Right hindlimb (tissue), 1 donor: Measurements from ENCODE around the gene C1R.
A peak's percentile ranks its signal among the peaks of the same experiment; 100 is the strongest.

Experiments
- DNase-seq: peaks from one replicate; pipeline ENCODE4 v3.0.0-alpha.2; 2018

Gene C1R

DNA sequence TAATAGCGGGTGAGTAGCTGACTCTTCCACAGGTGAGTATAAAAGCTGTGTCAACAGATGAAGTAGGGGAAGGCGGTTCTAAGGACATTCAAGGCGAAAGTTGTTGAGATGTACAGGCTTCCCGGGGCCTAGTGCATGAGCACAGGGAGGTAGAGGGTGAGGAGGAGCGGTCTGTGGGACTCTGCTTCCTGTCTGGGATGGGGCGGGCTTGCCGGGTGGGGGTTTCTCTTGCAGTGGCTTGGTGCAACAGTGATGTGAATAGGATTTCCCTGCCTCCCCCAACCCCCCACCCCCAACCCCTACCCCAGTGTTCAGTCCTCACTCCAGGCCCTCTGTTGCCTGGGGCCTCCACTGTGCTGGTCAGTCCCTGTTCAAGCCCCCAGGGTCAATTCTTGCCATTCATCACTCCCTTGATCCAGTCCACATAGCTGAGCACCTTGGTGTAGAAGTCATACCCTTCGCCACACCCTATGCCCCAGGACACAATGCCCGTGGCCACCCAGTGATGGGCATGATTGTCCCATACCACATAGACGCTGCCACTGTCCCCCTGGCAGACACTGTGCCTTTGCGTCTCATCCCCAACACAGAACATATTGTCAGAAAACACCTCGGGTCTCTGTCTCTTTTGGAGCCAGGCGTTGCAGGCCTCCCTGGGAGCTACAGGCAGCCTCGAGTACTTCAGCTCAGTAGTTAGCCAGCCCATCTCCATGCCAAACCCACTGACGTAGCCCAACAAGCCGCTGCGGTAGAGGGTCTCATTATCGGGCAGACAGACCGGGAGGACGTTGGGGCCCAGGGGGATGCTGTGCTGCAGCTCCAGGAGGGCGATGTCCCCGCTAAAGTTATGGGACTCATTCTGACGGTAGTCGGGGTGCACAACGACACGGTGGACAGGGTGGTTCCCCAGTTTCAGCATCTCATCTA, 4.0 kb upstream of the C1R start:
- no peak for DNase-seq

DNA sequence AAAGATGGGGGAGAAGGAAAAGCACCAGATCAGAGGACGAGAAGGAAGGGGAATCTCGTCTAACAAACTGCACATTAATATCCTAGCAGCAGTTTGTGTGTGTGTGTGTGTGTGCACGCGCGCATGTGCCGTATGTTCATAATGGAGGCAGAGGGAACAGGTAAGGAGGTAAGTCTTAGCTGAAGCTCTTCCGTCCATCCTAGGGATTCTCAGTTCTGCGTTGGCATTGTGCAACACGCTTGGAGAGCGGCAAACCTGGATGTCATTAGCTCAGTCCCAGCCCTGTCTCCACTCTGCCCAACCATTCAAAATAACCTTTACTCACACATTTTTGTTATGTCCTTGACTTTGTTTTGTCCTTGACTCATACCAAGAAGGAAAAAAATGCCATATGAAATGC, 1.6 kb upstream of the C1R start:
- DNase-seq: no peak

DNA sequence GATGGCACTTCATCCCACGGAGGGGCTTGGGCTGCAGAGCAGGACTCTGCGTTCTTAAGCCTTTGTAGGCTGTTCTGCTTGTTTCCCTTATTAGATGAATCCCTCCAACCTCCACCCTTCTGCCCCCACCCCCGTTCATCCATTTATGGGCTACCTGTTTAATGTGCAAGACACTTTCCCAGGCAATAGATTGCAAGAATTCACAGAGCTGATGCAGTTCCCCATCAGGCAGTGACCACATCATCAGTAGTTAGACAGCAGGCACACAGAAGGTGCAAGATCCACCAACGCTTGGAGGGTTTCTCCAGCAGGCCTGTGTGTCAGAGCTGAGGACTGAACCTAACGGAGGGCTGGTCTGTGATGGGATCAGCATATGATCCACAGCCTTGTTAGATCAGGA, 1.2 kb upstream of the C1R start:
- no peak for DNase-seq

DNA sequence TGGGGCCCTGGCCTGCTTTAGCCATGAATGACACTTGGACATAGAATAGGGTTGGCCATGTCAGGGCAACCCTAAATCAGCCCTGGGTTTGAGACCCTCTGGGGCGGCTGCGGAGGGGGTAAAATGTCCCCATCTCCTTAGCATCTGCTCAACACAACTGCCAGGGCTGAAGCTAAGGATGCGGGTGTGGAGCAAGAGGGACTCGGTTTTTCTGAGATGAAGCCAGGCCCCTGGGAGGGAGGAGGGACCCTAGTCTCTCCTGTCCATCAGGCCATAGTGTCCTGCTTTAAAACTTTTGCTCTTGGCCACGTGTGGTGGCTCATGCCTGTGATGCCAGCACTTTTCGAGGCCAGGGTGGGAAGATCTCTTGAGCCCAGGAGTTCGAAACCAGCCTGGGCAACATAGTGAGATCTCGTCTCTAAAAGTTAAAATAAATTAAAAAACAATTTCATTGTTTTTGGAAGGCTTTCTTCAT, 778 bp upstream of the C1R start:
- no peak for DNase-seq

DNA sequence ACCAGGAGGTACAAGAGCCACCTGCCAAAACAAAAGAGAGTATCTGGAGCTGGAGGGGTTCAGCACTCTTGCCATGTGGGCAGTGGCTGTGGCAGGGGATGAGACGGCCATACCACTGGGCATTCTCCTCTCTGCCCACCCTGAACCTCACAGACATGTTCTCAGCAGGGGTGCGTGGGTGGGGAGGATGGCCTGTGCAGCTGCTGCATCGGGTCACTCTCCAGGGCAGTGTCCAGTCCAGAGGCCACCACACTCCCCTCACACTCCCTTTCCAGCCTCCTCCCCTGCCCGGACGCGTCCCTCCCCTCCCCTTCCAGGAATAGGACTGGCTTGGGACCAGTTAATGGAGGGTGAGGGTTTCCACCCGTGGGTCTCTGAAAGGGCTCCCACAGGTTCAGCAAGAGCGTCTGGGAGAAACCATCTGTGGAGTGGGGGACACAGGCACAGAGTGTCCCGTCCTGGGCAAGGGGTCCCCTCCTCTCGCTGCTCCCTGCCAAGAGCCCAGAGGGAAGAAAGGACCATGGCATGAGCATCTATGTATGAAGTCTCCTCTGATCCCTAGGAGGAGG, 501 bp downstream of the C1R start:
- peak; percentile 63 for DNase-seq

DNA sequence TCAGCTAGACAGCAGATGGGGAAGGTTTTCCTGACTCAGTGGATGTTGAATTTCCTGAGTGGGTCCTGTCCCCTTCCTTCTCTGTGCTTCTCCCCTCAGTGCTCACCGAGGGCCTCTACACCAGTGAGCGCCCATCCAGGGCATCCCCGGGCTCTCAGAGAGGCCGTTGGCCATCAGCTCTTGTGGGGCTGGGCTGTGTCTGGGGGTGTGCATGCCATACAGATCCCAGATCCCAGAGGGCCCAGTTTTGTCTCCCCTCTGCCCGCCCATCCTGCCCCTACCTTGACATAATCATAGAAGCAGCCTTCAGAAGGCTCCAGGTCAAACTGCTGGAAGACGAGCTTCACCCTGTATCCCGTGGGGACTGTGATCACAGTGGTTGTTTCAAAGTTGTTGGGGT, 1.1 kb downstream of the C1R start:
- DNase-seq: no peak

DNA sequence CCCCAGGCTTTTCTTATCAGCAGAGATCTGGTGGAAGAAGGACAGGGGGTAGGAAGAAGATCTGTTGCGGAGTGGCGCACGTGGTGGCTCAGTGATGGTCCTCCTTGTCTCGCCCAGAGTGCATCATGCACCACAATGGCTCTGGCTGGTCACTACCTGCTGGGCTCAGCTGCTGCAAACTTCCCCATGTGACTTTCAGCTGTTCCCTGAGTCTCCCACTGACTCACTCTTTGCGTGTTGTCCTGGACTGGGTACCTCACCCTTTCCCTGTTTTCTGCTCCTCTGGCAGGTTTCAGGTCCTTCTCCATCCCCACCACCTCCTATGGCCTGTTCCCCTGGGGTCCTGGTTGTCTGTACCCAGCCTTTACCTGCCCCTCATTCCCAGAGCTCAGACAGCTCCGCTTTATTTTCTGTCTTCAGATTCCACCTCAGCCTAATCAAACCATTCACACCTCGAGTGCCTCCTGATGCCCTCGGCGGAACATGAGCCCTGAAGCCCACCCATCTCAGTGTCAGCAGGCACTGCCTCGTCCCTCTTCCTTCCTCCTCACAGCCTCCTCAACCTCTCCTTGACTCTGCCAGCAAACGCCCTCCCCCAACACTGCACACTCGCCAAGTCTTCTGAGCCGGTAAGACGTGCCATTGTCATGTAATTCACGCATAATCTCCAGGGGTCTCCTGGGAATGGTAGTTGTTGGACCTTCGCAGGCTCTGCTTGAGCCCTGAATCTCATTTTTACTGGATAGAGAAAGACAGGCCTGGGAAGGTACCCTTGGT, 1.8 kb downstream of the C1R start:
- no peak for DNase-seq

DNA sequence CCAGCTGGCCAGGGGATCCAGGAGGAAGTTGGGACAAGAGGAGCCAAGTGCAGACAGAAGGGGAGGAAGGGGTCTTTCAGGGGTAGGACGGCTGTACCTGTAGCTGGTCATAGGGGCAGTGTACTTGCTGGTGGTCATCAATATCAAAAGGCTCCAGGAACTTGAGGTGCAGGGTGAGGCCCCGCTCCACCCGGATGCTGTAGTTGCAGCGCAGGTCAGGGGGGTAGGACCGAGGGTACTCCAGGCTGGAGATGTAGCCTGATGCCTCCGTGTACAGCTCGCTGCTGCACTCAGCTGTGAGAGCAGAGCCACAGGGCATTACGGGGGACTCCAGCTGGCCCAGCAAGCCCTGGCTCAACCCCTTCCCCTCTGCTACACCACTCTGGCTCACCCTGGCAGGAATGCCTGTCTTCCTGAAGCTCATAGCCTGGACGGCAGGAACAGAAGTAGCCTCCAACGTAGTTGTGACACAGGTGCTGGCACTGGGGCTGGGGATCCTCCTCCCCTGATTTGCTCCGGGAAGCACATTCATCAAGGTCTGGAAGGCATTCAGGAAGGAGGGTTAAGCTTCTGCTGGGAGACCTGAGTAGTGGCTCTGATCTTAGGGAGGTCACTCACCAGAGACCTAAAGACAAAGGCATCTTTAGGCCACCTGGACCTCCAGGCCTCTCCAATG, 2.9 kb downstream of the C1R start:
- DNase-seq: no peak

DNA sequence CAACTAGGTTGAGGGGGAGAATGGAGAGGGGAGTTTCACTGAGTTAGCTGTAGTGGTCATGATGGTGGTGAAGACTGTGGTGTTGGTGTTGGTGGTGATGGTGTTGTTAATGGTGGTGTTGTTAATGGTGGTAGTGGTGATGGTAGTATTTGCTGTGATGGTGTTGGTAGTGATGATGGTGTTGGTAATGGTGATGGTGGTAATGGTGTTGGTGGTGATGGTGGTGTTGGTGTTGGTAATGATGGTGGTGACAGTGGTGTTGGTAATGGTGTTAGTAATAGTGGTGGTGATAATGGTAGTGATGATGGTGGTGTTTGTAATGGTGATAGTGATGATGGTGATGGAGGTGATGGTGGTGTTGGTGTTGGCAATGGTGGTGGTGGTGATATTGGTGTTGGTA, 9.1 kb downstream of the C1R start:
- DNase-seq: no peak

DNA sequence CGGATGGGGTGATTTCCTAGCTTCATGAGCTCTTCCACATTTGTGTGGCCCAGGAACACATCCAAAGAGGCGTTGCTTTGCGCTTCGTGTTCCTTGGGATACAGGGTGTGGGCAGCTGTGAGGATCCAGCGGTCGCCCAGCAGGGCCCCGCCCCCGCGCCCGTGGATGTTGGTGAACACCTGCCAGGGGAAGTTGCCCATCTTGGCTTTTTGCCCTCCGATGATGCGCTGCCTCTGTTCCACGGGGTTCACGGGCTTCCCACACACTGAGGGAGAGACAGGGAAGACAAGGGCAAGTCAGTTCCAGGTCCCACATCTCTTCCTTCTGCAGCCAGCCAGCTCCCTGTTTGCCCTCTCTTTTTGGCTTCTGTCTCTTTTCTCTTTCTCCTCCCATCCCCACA, 11.2 kb downstream of the C1R start:
- no peak for DNase-seq

DNA sequence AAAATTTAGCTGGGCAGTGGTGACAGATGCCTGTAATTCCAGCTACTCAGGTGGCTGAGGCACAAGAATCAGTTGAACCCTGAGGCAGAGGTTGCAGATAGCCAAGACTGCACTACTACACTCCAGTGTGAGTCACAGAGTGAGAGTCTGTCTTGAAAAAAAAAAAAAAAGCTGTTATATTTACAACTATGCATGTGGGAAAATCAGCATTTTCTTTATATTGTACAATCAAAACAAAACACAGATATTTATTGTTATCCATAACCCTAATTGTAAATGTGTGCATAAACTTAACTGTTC, 12.5 kb downstream of the C1R start:
- no peak for DNase-seq

DNA sequence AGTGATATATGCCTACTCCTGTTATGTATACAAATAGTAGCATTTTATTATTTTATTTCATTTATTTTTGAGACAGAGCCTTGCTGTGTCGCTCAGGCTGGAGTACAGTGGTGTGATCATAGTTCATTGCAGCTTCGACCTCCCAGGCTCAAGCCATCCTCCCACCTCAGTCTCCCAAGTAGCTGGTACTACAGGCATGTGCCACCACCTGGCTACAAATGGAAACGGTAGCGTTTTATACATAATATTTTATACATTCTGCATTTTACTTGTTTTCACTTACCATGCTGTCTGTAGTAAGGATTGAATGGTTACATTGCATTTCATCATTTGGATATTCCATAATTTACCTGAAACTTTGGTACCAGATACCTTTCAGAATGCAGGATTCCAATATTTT, 14.1 kb downstream of the C1R start:
- no peak for DNase-seq

DNA sequence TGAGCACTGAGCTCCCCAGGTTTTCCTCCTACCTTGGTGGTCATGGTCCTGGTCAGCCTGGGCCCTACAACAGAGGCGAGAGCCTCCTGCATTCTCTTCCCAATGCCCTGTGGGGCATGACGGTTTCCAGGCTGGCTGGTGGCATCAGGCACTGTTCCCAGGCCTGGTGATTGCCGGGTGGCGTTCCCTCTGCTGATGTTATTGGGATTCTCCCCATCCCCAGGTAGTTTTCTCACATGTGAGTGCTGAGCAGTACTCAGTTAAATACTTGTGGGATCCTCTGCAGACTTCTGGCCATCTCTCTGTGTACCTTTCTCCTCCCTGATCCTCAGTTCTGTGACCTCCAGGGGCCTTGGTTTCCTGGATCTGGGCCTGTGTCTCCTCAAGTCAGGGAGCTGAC, 15.8 kb downstream of the C1R start:
- DNase-seq: no peak

DNA sequence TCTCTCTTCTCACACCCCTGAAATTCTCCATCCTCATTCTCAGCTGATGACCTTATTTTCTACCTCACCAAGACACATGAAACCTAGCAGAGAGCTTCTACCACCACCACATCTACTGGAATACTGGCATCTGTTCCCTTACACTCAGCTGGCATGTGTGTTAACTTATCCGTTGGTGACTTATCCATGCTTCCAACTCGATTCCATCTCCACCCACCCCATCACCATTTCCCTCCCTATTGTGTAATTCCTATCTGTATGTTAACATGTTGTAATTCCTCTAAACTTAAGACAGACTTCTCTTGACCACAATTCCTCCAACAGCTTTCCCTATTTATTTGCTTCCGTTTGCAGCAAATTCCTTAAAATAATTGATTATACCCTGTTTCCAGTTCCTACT, 16.3 kb downstream of the C1R start:
- no peak for DNase-seq

DNA sequence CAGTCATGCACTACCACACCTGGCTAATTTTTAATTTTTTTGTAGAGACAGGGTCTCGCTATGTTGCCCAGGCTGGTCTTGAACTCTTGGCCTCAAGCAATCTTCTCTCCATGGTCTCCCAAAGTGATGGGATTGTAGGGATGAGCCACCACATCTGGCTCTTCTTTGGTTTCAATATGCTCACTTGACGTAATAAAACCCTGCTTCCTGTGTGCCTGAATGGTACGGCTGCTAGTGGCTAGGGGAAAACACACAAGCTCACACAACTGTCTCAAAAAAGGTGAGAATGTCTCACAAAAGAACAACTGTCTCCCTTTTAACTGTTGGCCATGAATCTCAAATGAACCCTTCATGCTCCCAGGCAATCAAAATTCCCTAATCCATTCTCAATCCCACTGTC, 16.7 kb downstream of the C1R start:
- no peak for DNase-seq

DNA sequence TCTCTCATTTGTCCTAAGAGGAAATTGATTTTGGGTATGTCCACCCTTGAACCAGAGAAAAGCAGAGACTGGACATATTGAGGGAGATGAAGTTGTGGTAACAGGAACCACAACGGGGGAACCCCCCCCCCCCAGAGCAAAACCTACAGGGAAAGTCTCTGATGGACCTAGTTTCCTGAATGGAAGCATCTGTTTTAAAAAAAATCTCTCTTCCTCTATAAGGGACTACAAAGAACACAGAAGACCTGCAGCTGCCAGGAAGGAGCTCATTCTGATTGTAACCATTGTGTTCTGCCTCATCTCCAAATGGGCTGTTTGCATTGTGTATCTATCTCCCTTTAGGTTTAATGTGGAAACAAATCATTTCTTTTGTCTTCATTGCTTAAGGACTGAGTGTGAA, 18.3 kb downstream of the C1R start:
- no peak for DNase-seq

DNA sequence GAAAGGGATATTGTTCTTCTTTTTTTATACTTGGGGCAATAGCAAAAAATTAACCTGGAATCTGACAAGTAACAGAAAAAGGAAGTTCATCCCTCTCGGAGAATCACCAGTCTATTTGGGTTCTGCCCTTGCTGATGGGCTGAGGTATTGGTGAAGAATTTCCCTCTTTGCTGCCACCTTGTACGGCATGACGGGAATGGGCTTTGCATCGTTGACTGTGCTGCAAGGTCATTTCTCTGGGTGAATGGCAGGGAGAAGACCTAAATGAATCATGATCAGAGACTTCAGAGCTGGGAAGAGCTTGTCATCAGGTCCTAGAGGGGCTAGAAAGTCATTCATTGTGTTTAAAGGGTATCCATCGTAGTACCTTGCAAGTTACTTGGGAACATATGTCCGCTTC, 19.7 kb downstream of the C1R start:
- no peak for DNase-seq

DNA sequence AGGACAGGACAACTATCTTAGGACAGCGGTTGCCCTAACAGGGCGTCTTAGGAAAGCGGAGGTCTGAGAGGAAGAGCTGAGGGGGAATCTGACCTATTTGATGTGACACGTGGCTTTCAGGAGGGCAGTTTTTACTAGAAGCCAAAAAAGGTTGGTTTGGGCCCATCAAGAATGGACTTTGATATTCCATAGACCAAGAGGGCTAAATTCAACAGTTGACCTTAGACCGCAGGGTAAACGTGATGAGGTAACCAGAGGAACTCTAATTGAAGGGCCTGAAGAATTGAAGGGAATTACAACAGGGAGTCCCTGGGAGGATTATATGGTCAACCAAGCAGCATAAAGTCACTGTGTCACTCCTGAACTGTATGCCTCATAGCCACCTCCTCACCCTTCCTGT, 20.2 kb downstream of the C1R start:
- no peak for DNase-seq

DNA sequence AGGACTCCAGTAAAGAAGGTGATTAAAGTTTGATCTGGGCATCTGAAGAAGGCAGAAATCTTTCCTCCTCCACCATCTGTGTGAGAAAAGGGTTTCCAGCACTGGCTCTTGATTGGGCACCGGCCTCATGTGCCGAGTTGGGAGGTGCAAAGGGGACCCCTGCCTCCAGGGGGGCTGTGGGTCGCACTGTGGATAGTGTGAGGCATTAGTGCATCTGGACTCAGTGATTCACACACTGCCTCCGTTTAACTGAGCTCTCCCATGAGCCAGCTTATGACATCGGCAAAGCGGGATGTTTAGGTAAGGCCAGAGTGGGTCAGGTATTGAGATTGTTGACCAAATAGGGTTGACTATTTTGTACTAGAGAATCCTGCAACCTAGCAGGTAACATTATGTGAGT, 22.9 kb downstream of the C1R start:
- no peak for DNase-seq

DNA sequence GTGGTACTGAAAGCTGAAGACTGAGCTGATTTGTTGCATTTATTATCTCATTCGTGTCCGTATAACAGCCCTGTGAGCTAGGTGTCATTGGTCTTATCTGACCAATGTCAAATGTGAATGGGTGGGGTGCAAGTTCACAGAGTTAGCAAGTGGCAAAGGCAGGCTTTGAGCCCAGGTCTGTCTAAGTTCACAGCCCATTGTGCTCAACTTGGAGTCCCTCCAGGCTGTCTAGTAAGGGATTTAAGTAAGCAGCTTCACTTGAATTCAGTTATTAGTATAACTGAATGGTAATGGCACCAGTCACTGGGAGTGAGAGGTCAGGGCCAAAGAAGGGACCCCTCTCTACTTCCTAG, 23.3 kb downstream of the C1R start:
- DNase-seq: no peak

DNA sequence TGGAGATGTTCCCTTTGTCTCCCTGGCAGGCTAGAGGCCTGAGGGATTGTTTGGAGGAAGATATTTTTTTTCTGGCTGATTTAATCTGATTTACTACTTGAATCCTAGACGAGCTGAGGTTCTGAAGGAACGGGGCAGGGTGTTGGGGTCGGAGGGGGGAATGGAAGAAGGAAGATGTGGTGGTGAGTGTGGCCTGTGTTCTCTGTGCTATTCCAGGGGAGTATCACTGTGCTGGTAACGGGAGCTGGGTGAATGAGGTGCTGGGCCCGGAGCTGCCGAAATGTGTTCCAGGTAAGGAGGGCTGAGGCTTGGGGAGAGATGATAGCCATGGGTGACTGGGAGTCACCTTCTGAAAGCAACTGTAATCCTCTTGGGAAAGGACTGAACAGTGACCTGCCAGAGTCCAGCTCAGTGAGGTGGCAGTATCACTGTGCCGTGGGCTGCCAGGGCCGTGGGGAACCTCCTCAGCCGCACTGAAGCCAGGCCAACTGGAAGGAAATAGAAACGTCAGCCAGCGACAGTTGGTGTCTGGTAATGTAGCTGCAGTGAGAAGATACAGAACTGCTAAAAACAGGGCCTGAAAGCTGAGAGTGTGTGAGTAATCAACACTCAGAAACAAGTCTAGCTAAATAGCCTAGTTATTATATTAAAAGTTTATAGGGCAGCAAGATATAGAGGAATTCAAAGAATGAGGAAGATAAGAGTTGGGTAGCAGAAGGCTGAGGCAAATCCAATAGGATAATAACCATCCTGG, 23.8 kb downstream of the C1R start:
- DNase-seq: no peak

DNA sequence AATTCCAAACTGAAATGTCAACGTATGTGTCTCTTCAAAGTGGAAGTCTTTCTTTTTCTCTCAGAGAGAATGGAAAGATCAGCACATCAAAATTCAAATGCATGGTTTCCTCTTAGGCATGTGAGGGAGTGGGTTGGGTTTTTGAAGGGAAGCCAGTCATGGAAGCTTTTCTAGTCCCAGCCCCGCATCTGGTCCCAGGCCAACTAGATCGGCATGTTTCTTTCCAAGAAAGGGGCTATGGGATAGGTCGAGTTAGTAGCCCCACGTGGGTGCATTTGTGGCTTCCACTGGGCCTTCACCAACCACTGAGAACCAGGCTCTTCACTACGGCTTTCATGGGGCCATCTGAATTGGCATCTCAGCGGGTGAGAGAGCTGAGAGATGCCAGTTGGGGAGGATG, 25.1 kb downstream of the C1R start:
- no peak for DNase-seq

DNA sequence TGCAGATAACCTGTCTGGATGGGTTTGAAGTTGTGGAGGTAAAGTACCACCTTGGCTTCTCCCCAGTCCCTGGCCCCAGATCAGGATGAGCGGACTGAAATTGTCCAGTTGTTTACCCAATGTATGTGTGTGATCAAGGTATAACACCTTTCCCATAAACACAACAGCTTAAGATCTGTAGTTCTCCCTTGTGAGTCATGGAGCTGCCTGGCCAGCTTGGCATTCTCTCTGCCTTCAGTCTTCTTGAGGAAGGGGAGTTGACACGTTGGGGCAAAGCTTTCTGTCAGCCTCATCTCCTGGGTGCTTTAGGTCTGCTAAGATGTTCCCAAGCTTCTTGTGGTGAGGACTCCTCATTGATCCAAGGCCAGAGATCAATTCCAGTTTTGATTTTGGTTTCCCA, 25.6 kb downstream of the C1R start:
- DNase-seq: no peak
